Colonic mucosa (tissue), 4 donors: ENCODE measurements around the gene RBMY1F. TPM values are rescaled to one million over a fixed set of nuclear protein-coding genes. Genes with fewer than 3 reads are reported as not detected.
"Not testable (repeated sequence)": the region's sequence is repeated elsewhere in the genome, so short reads cannot be mapped to it uniquely, and the experiment has no call there.

Experiments
- DNase-seq: peaks from one replicate; pipeline ENCODE4 v3.0.0-alpha.2; 2020
- H3K27ac ChIP-seq: fragments of 200-600 bp; one replicate; pipeline ENCODE4 v1.8.0; 2021
- H3K27me3 ChIP-seq: fragments of 200-600 bp; one replicate; pipeline ENCODE4 v1.8.0; 2021
- H3K36me3 ChIP-seq: fragments of 200-600 bp; one replicate; pipeline ENCODE4 v1.8.0; 2021
- H3K4me1 ChIP-seq: fragments of 200-600 bp; one replicate; pipeline ENCODE4 v1.8.0; 2021; ENCODE audit warnings: mild to moderate bottlenecking
- H3K4me3 ChIP-seq: fragments of 200-600 bp; one replicate; pipeline ENCODE4 v1.8.0; 2021
- H3K9ac ChIP-seq, 2 donors: one replicate each; pipeline ENCODE4 v1.7.0; 2013; ENCODE audit warnings: control low read depth in 2 of 2, low read depth in 2 of 2, low read length in 2 of 2
- H3K9me3 ChIP-seq: fragments of 200-600 bp; one replicate; pipeline ENCODE4 v1.8.0; 2021
- intact Hi-C: fragments of 100-400 bp; cut with DNase I; formaldehyde crosslinking; loops from one replicate; pipeline ENCODE4 v1.14.1; 2022
- total RNA-seq, 2 donors: library from RNA; stranded (reverse); fragmentation: NEBNext Ultra II Directional in 1 of 2; extraction: Animal tissue kit (Norgen Biotek cat#: 25700) in 1 of 2; gene quantifications; one replicate each; pipeline ENCODE4 v1.2.1, GENCODE V29; 2021
- donor health status: healthy.
- donor health status: DM: no; HTN: no; CAD: no.
- donor health status: DM: no; HTN: no; CAD: no.

The RBMY1F gene
- not detected for total RNA-seq

GRCh38 chrY:22182823-22183222 is at the start of gene RBMY1F:
TSS of gene RBMY1F (minus strand) at chrY:22182923. CDS start at chrY:22180969, 1,954 bp downstream.
- H3K27ac ChIP-seq, H3K4me1 ChIP-seq, H3K9me3 ChIP-seq, H3K36me3 ChIP-seq, DNase-seq, H3K4me3 ChIP-seq, intact Hi-C loops, H3K9ac ChIP-seq, H3K27me3 ChIP-seq: not testable (repeated sequence)

- intact Hi-C loops, H3K9ac ChIP-seq, H3K4me3 ChIP-seq, DNase-seq, H3K36me3 ChIP-seq, H3K4me1 ChIP-seq, H3K27me3 ChIP-seq, H3K27ac ChIP-seq, H3K9me3 ChIP-seq: not testable (repeated sequence)
These were observed 31.6 kb downstream of the RBMY1F start for GRCh38 chrY:22151144-22151543.

- H3K9ac ChIP-seq, H3K9me3 ChIP-seq, H3K4me1 ChIP-seq, intact Hi-C loops, H3K4me3 ChIP-seq, H3K27ac ChIP-seq, H3K27me3 ChIP-seq, DNase-seq, H3K36me3 ChIP-seq: not testable (repeated sequence)
These were observed 41.6 kb downstream of the RBMY1F start for GRCh38 chrY:22141011-22141695.

GRCh38 chrY:22134719-22135118 is 48.0 kb downstream of the RBMY1F start:
- H3K9ac ChIP-seq, H3K4me3 ChIP-seq, H3K27ac ChIP-seq, DNase-seq, H3K36me3 ChIP-seq, H3K27me3 ChIP-seq, H3K4me1 ChIP-seq, intact Hi-C loops, H3K9me3 ChIP-seq: not testable (repeated sequence)

- intact Hi-C loops, result not testable (repeated sequence)
These were observed 52.2 kb downstream of the RBMY1F start for GRCh38 chrY:22130494-22130893.

More at GRCh38 chrY:22130494-22130893, 52.2 kb downstream of the RBMY1F start:
- H3K9me3 ChIP-seq, H3K9ac ChIP-seq, H3K27ac ChIP-seq, DNase-seq, H3K4me1 ChIP-seq, H3K36me3 ChIP-seq, H3K4me3 ChIP-seq, H3K27me3 ChIP-seq: not testable (repeated sequence)

Other genes with a start within 250 kb of the RBMY1F start
- not detected for gene RBMY1J, start 220.5 kb upstream of the RBMY1F start, total RNA-seq